Caco-2 (cell line): ENCODE measurements around the gene HLA-DMA. TPM values are rescaled to one million over a fixed set of nuclear protein-coding genes. Genes with fewer than 3 reads are reported as not detected.

ENCODE experiments used
- BruUV-seq: library from RNA; stranded (reverse); fragments of 400-500 nt; replicated peaks from 2 replicates; lab custom pipeline; 2021; lab: Mats Ljungman, UMichigan
- CTCF ChIA-PET: fragments of 300-600 bp; sonication (Branson Sonifier 250); formaldehyde crosslinking; loops from one replicate; lab custom pipeline; 2022; ENCODE audit warnings: antibody characterized with exemption; lab: Charles Lee
- POLR2A ChIA-PET: fragments of 300-600 bp; sonication (Branson Sonifier 250); formaldehyde crosslinking; loops from one replicate; lab custom pipeline; 2022; ENCODE audit warnings: antibody characterized with exemption; lab: Charles Lee
- DNase-seq, 2 experiments: peaks; one replicate each; pipeline versions ENCODE4 v3.0.0 to v3.0.0-alpha.2; 2020 to 2022
- H3K27me3 ChIP-seq: replicated peaks from 2 replicates; pipeline ENCODE4 v1.6.0; 2011; ENCODE audit warnings: low read length; ENCODE audit not compliant: control insufficient read depth, insufficient read depth
- H3K36me3 ChIP-seq: 2 replicates; pipeline ENCODE4 v1.5.1; 2011; ENCODE audit warnings: low read length; ENCODE audit not compliant: control insufficient read depth, insufficient read depth
- H3K4me1 ChIP-seq: fragments of 250-450 bp; sonication (Bioruptor Pico); 2 replicates; pipeline ENCODE4 v1.5.1; 2020; ENCODE audit warnings: mild to moderate bottlenecking
- H3K4me3 ChIP-seq: 2 replicates; pipeline ENCODE4 v1.5.1; 2011; ENCODE audit warnings: low read depth, mild to moderate bottlenecking, control low read depth, low read length
- H3K9me3 ChIP-seq: fragments of 250-450 bp; sonication (Bioruptor Pico); 2 replicates; pipeline ENCODE4 v1.5.1; 2020; ENCODE audit warnings: mild to moderate bottlenecking, moderate library complexity
- H3K27ac Mint-ChIP-seq: one replicate; pipeline ENCODE4 v1.8.0; 2022; ENCODE audit warnings: mixed read lengths; ENCODE audit not compliant: unreplicated experiment
- H3K27me3 Mint-ChIP-seq: one replicate; pipeline ENCODE4 v1.8.0; 2022; ENCODE audit warnings: mixed read lengths; ENCODE audit not compliant: insufficient read depth, unreplicated experiment
- H3K36me3 Mint-ChIP-seq: one replicate; pipeline ENCODE4 v1.8.0; 2022; ENCODE audit warnings: mild to moderate bottlenecking, mixed read lengths; ENCODE audit not compliant: insufficient read depth, unreplicated experiment
- H3K4me1 Mint-ChIP-seq: one replicate; pipeline ENCODE4 v1.8.0; 2022; ENCODE audit warnings: low read depth, mixed read lengths; ENCODE audit not compliant: unreplicated experiment
- H3K4me3 Mint-ChIP-seq: one replicate; pipeline ENCODE4 v1.8.0; 2022; ENCODE audit warnings: mild to moderate bottlenecking, moderate library complexity, mixed read lengths; ENCODE audit not compliant: unreplicated experiment
- H3K9me3 Mint-ChIP-seq: one replicate; pipeline ENCODE4 v1.8.0; 2022; ENCODE audit warnings: mixed read lengths; ENCODE audit not compliant: unreplicated experiment
- intact Hi-C: fragments of 100-400 bp; cut with micrococcal nuclease; formaldehyde crosslinking; loops from one replicate; pipeline ENCODE4 v1.10.0; 2022; ENCODE audit not compliant: unreplicated experiment
- total RNA-seq: library from RNA; stranded (reverse); gene quantifications from 2 replicates; pipeline ENCODE4 v1.2.3, GENCODE V29; 2022
- TF ChIP-seq, protein P1 (sequence below), 2 experiments: fragments of 200-600 bp in 1 of 2; IDR thresholded peaks; 1 replicate in 1 of 2; 2 replicates in 1 of 2; pipeline versions ENCODE4 v1.5.1 to v1.8.0; 2011 to 2022; ENCODE audit warnings: antibody characterized with exemption in 1 of 2, control low read depth in 1 of 2, inconsistent platforms in 1 of 2, low read depth in 1 of 2, low read length in 1 of 2, mild to moderate bottlenecking in 1 of 2, moderate library complexity in 1 of 2; ENCODE audit not compliant: insufficient read depth in 1 of 2, severe bottlenecking in 1 of 2, unreplicated experiment in 1 of 2

The HLA-DMA gene
- total RNA-seq, 1 experiment from 2014 or later = 2.1 TPM

DNA sequence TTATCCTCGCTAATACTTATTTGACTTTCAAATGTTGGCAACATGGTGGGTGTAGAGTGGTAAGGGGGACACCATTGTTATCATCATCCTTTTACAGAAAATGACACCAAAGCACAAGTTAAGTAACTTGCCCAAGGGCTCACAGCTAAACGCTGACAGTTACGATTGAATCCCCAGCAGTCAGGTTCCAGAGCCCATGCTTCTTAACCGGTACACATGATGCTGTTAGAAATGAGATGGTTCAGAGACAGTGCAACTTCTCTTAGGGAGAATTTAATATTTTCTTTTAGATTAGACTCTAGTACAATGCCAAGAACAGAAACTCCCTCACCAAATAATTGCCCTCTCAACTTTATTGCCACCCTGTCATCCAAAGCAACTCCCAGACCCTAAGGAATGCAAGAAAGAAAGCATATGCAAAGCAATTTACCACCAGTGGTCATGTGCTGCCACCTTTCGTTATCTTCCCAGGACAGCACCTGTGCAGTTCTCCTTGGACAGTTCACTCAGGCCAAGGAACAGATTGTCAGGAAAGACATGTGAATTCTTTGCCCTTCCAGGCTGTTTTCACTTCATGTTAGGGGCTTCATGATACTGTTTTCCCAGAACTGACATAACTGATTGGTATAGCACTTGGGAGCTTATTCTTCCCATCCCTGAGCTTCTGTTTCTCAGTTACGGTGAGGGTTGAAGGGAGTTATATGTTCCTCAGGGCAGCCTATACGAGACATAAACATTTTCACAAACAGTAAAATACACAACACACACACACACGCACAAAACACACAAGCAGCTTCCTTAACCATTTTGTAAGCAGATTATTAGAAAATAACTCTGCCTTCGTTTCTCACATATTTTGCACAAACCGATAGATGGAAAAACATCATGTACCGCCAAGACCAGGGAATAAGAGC lies 5.1 kb downstream of the HLA-DMA start:
- H3K9me3 Mint-ChIP-seq = no peaks in the 10 kb centered on the region
- H3K36me3 Mint-ChIP-seq = no peaks in the 10 kb centered on the region
- no peak overlapping the region for H3K4me3 Mint-ChIP-seq
- intact Hi-C loops = loop anchor here (1.0 to 5.0 kb wide), 4 partner anchors 15 to 111 kb away; partner anchors contain the start of gene TAP2
- Histone ChIP-seq H3K36me3 (no peaks in the 10 kb centered on the region), H3K4me1 (no peaks in the 10 kb centered on the region), H3K27me3 (no peaks in the 10 kb centered on the region), H3K4me3 (no peak overlapping the region), H3K9me3 (peaks cover 9% of the 10 kb centered on the region)
- ChIA-PET POLR2A (no interaction called here), CTCF (interaction anchor here (0.6 to 1.8 kb wide), 5 partner anchors 14 to 122 kb away, joined by 3 to 5 read pairs (median 3); partner anchors contain the start of gene TAP2)
- H3K27me3 Mint-ChIP-seq = peaks cover 7% of the 10 kb centered on the region
- peak; percentile 62 to 73 for DNase-seq
- no peak overlapping the region for H3K27ac Mint-ChIP-seq
- no TSS peak for BruUV-seq
- TF ChIP-seq, protein P1, sequence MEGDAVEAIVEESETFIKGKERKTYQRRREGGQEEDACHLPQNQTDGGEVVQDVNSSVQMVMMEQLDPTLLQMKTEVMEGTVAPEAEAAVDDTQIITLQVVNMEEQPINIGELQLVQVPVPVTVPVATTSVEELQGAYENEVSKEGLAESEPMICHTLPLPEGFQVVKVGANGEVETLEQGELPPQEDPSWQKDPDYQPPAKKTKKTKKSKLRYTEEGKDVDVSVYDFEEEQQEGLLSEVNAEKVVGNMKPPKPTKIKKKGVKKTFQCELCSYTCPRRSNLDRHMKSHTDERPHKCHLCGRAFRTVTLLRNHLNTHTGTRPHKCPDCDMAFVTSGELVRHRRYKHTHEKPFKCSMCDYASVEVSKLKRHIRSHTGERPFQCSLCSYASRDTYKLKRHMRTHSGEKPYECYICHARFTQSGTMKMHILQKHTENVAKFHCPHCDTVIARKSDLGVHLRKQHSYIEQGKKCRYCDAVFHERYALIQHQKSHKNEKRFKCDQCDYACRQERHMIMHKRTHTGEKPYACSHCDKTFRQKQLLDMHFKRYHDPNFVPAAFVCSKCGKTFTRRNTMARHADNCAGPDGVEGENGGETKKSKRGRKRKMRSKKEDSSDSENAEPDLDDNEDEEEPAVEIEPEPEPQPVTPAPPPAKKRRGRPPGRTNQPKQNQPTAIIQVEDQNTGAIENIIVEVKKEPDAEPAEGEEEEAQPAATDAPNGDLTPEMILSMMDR (IDR thresholded peaks at IDR 0.05; ENCODE audit: insufficient read depth in 1 of 2, low read depth in 1 of 2, low read length in 1 of 2, severe bottlenecking in 1 of 2, unreplicated experiment in 1 of 2) = peak; percentile 69 to 78
- no peaks in the 10 kb centered on the region for H3K4me1 Mint-ChIP-seq

DNA sequence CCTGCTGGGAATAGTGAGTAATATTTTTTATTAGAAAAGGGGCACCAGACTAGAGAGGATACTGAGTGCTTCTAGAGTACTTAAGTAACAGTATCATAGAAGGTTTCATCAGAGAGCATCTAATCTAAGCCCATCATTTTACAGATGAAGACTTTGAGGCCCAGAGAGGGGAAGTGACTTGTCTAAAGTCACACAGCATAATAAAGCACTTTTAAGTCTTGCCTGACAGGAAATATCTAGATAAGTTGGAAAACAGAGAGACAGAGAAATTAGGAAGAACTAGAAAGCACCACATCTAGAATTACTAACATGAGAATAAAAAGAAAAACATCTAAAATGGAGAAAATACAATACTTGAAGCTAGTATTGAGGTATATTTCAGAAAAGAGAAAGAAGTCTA lies 6.0 kb downstream of the HLA-DMA start:
- CTCF ChIA-PET = interaction anchor here (1.1 to 1.8 kb wide), 2 partner anchors 38 to 109 kb away, joined by 3 to 5 read pairs; partner anchors contain the start of gene TAP2
- intact Hi-C loops = loop anchor here (1.0 to 5.0 kb wide), 3 partner anchors 14 to 110 kb away; partner anchors contain the start of gene TAP2
- Histone ChIP-seq H3K36me3 (no peaks in the 10 kb centered on the region), H3K4me1 (no peaks in the 10 kb centered on the region), H3K4me3 (no peak overlapping the region), H3K9me3 (peaks cover 9% of the 10 kb centered on the region), H3K27me3 (no peaks in the 10 kb centered on the region)
- DNase-seq = no peak
- no TSS peak for BruUV-seq
- no peaks in the 10 kb centered on the region for H3K36me3 Mint-ChIP-seq
- peaks cover 7% of the 10 kb centered on the region for H3K27me3 Mint-ChIP-seq
- H3K4me3 Mint-ChIP-seq = no peak overlapping the region
- H3K27ac Mint-ChIP-seq = no peak overlapping the region
- H3K4me1 Mint-ChIP-seq = no peaks in the 10 kb centered on the region
- TF ChIP-seq, protein P1 (IDR thresholded peaks at IDR 0.05; ENCODE audit: insufficient read depth in 1 of 2, low read depth in 1 of 2, low read length in 1 of 2, severe bottlenecking in 1 of 2, unreplicated experiment in 1 of 2) = no peak
- no peaks in the 10 kb centered on the region for H3K9me3 Mint-ChIP-seq
- POLR2A ChIA-PET = no interaction called here

DNA sequence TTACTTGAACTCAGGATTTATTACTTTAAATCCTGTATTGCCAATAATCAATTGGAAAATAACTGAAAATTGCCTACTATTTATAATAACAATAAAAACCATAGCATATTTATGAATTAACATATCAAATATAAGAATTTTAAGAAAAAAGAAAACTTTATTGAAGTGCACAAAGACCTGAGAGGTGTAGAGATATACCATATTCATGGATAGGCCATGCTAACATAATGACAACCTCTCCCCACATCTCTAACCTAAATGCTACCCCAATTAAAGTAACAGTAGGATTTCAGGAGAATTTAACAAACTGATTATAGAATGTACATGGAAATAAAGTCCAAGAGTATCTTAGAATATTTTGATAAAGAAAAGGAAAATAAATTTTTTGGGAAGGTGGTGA lies 6.9 kb downstream of the HLA-DMA start:
- Histone ChIP-seq H3K4me3 (no peak overlapping the region), H3K36me3 (no peaks in the 10 kb centered on the region), H3K4me1 (no peaks in the 10 kb centered on the region), H3K9me3 (peaks cover 9% of the 10 kb centered on the region), H3K27me3 (no peaks in the 10 kb centered on the region)
- Mint-ChIP-seq H3K4me1 (no peaks in the 10 kb centered on the region), H3K9me3 (no peaks in the 10 kb centered on the region), H3K36me3 (no peaks in the 10 kb centered on the region), H3K4me3 (no peak overlapping the region), H3K27ac (no peak overlapping the region), H3K27me3 (peaks cover 7% of the 10 kb centered on the region)
- ChIA-PET POLR2A (no interaction called here), CTCF (no interaction called here)
- DNase-seq = no peak
- BruUV-seq = no TSS peak
- TF ChIP-seq, protein P1 (IDR thresholded peaks at IDR 0.05; ENCODE audit: insufficient read depth in 1 of 2, low read depth in 1 of 2, low read length in 1 of 2, severe bottlenecking in 1 of 2, unreplicated experiment in 1 of 2) = no peak
- intact Hi-C loops = loop anchor here (5.0 kb wide), 1 partner anchor 109 kb away; the partner anchor contains the start of gene TAP2
